Hepatocyte (in vitro differentiated cells): ENCODE data around the gene FSD2.

Experiments
- EZH2 ChIP-seq: fragments of 200-600 bp; sonication (generic); IDR thresholded peaks from 2 replicates; pipeline ENCODE4 v1.6.1; 2016; ENCODE audit warnings: antibody characterized with exemption, mild to moderate bottlenecking, borderline replicate concordance
- TF ChIP-seq, protein P1 (sequence below): fragments of 200-600 bp; sonication (generic); IDR thresholded peaks from 2 replicates; pipeline ENCODE4 v1.5.1; 2016; ENCODE audit warnings: antibody characterized with exemption, mild to moderate bottlenecking; ENCODE audit not compliant: poor library complexity

DNA sequence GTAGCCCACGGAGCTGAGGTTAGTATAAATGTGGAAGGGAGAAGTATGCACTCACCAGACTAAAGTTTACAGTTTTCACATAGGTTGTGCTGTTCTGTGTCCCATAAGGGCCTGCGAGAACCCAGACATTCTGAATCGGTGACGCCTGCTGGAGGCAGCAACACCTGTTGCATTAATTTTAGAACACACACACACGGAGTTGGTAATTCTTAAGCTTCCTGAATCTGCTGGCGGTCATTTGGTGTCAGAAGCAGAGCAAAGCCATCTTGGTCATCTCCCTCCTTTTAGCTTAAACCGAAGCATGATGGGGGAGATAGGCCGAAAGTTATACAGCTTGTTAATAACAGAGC lies 55.1 kb downstream of the FSD2 start:
- TF ChIP-seq, protein P1, sequence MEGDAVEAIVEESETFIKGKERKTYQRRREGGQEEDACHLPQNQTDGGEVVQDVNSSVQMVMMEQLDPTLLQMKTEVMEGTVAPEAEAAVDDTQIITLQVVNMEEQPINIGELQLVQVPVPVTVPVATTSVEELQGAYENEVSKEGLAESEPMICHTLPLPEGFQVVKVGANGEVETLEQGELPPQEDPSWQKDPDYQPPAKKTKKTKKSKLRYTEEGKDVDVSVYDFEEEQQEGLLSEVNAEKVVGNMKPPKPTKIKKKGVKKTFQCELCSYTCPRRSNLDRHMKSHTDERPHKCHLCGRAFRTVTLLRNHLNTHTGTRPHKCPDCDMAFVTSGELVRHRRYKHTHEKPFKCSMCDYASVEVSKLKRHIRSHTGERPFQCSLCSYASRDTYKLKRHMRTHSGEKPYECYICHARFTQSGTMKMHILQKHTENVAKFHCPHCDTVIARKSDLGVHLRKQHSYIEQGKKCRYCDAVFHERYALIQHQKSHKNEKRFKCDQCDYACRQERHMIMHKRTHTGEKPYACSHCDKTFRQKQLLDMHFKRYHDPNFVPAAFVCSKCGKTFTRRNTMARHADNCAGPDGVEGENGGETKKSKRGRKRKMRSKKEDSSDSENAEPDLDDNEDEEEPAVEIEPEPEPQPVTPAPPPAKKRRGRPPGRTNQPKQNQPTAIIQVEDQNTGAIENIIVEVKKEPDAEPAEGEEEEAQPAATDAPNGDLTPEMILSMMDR, result no peak
- no peak for TF ChIP-seq EZH2
